ENCODE data around the gene RABEP1. TPM values are rescaled to one million over a fixed set of nuclear protein-coding genes. Genes with fewer than 3 reads are reported as not detected.

Gene RABEP1
- total and polyA plus RNA-seq, 12 donors: 21.1 to 64.5 (median 46.5) TPM

DNA sequence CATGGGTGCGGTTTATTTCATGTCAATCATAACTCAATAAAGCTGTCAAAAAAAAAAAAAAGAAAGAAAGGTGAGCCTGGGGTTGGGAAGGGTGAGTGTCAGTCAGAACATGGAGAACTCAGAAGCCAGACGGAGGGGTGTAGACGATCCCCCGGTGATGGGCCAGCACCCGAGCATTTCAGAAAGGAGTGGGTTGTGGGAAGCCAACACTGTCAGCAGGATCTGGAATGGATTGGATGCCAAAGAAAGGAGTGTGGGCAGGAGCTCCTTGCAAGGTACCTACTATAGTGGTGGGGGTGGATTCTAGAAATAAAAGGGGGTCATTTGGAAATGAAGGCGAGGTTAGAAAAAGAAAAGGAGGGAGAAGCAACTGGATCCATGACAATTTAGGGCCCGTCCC is 27.7 kb upstream of the RABEP1 start:
- Histone ChIP-seq H3K4me1 (replicated peaks in 1 of 2) (no peaks in the 10 kb centered on the region), H3K9me3 (replicated peaks in 1 of 3) (no peaks in the 10 kb centered on the region), H3K4me3 (no peak overlapping the region), H3K36me3 (replicated peaks in 1 of 2) (no peaks in the 10 kb centered on the region), H3K27ac (no peak overlapping the region), H3K27me3 (no peaks in the 10 kb centered on the region)
- WGBS, 4 donors: 69 to 77% (median 70%) methylated on average over 7 of the region's 7 CpGs
- intact Hi-C loops (cut with DNase I): loop anchor here in 1 of 2 donors (10.0 kb wide), 1 partner anchor 180 kb away; the partner anchor contains the start of gene C1QBP
- DNase-seq: peak in 1 of 7 donors; percentile 6
- TF ChIP-seq POLR2A (IDR thresholded peaks at IDR 0.05): no peak
- TF ChIP-seq, protein P1, sequence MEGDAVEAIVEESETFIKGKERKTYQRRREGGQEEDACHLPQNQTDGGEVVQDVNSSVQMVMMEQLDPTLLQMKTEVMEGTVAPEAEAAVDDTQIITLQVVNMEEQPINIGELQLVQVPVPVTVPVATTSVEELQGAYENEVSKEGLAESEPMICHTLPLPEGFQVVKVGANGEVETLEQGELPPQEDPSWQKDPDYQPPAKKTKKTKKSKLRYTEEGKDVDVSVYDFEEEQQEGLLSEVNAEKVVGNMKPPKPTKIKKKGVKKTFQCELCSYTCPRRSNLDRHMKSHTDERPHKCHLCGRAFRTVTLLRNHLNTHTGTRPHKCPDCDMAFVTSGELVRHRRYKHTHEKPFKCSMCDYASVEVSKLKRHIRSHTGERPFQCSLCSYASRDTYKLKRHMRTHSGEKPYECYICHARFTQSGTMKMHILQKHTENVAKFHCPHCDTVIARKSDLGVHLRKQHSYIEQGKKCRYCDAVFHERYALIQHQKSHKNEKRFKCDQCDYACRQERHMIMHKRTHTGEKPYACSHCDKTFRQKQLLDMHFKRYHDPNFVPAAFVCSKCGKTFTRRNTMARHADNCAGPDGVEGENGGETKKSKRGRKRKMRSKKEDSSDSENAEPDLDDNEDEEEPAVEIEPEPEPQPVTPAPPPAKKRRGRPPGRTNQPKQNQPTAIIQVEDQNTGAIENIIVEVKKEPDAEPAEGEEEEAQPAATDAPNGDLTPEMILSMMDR (IDR thresholded peaks at IDR 0.05): no peak

DNA sequence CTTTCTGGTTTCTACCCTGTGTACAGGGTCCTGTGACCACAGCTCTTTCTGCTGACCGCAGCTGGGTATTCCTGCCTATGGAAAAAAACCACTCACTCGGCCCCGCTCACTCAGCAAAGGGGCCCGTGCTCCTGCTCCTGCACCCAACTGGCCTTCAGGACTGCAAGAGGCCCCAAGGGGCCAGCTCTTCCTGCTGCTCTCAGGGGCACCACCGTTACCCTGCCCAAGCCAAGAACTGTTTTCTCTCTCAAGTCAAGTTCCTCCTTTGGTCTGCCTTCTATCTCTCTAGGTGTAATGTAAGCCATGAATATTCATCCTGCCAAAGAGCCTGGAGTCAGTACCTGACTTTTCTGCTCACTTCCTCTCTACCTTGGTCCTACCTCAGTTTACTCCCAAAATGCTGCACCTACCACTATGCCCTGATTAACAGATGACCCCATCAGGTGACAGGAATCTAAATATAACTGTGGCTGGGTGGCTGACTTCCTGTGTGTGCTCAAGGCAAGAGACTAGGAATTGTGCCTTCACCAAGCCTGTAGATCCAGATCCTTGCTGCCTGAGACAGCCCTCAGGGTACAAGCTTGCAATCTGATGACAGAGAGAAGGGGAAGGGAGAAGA is 27.1 kb upstream of the RABEP1 start:
- WGBS, 4 donors: 47 to 82% (median 74%) methylated on average over 5 of the region's 5 CpGs
- no peak for TF ChIP-seq POLR2A (IDR thresholded peaks at IDR 0.05)
- TF ChIP-seq, protein P1 (IDR thresholded peaks at IDR 0.05): no peak
- no peaks in the 10 kb centered on the region for H3K36me3 ChIP-seq (replicated peaks in 1 of 2)
- no peak overlapping the region for H3K4me3 ChIP-seq
- DNase-seq: peak in 2 of 7 donors; percentile 15 to 22
- H3K27me3 ChIP-seq: no peaks in the 10 kb centered on the region
- intact Hi-C loops (cut with DNase I): loop anchor here in 1 of 2 donors (10.0 kb wide), 1 partner anchor 180 kb away; the partner anchor contains the start of gene C1QBP
- no peaks in the 10 kb centered on the region for H3K9me3 ChIP-seq (replicated peaks in 1 of 3)
- no peak overlapping the region for H3K27ac ChIP-seq
- H3K4me1 ChIP-seq (replicated peaks in 1 of 2): no peaks in the 10 kb centered on the region

DNA sequence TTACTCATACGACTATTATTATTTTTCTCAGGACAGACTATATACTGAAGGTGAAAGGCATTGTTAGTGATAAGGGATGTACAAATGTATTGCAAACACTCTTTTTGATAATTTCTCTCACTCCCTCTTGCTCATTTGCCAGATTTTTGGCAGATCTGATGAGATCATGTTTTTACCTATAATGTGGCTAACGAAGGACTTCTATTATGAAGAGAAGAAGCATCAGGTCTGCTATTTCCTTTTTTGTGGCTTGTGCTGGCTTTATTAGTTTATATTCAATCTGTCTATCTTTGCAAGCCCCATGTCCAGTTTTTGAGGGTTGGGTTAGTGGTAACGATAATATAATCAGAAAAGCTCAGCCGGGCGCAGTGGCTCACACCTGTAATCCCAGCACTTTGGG is 25.0 kb upstream of the RABEP1 start:
- H3K4me3 ChIP-seq: no peak overlapping the region
- no peaks in the 10 kb centered on the region for H3K27me3 ChIP-seq
- DNase-seq: no peak
- H3K36me3 ChIP-seq (replicated peaks in 1 of 2): no peaks in the 10 kb centered on the region
- intact Hi-C loops (cut with DNase I): loop anchor here in 1 of 2 donors (10.0 kb wide), 1 partner anchor 178 kb away; the partner anchor contains the start of gene C1QBP
- no peak for TF ChIP-seq POLR2A (IDR thresholded peaks at IDR 0.05)
- TF ChIP-seq, protein P1 (IDR thresholded peaks at IDR 0.05): no peak
- no peak overlapping the region for H3K27ac ChIP-seq
- 90 to 98% (median 94%) methylated on average over 5 of the region's 5 CpGs for WGBS, 4 donors
- H3K4me1 ChIP-seq (replicated peaks in 1 of 2): no peaks in the 10 kb centered on the region
- H3K9me3 ChIP-seq (replicated peaks in 1 of 3): no peaks in the 10 kb centered on the region

DNA sequence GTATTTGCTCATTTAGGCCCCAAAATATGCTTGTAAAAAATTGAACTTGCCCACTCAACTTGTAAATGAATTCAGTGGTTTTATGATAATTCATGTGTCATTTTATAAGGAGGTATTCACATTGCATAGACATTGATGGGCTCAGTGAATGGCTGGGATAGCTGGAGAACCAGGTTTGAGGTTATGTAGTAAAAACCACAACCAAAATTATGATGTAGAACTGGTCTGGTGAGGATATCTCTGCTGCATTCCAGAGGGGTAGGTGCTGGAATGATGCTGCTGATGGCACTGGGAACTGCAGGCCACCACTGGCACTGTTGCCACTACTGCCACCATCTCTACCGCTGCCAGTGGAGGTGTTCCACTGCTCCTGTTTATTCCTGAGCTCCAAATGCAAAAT is 21.5 kb upstream of the RABEP1 start:
- Histone ChIP-seq H3K27ac (no peak overlapping the region), H3K36me3 (replicated peaks in 1 of 2) (no peaks in the 10 kb centered on the region), H3K4me1 (replicated peaks in 1 of 2) (no peaks in the 10 kb centered on the region), H3K27me3 (no peaks in the 10 kb centered on the region), H3K4me3 (no peak overlapping the region), H3K9me3 (replicated peaks in 1 of 3) (no peaks in the 10 kb centered on the region)
- WGBS, 4 donors: 91 to 100% (median 98%) methylated on average over 1 of the region's 1 CpG
- no peak for TF ChIP-seq POLR2A (IDR thresholded peaks at IDR 0.05)
- TF ChIP-seq, protein P1 (IDR thresholded peaks at IDR 0.05): no peak
- intact Hi-C loops (cut with DNase I): no loop called here
- no peak for DNase-seq

Data from adrenal gland (tissue), 12 donors.